Measurements from ENCODE around the gene NEK5.

GRCh38 chr13:52162279-52163101, 33.6 kb upstream of the NEK5 start:
- no peak for TF ChIP-seq CTCF (IDR thresholded peaks at IDR 0.05; ENCODE audit: borderline replicate concordance, extremely low read depth, low read length, poor library complexity, severe bottlenecking)
- no peak for TF ChIP-seq EZH2 (IDR thresholded peaks at IDR 0.05; ENCODE audit: borderline replicate concordance, low read depth, low read length, severe bottlenecking)
